T-helper 2 cell (primary cell): ENCODE measurements around the gene TRIM36.

ENCODE experiments used
- DNase-seq, 5 experiments: peaks; one replicate each; pipeline versions ENCODE4 v3.0.0 to v3.0.0-alpha.2; 2012 to 2022
- total RNA-seq, 2 donors: gene quantifications; one replicate each; lab custom pipeline; 2026; lab: John Stamatoyannopoulos, UW

Gene TRIM36, protein sequence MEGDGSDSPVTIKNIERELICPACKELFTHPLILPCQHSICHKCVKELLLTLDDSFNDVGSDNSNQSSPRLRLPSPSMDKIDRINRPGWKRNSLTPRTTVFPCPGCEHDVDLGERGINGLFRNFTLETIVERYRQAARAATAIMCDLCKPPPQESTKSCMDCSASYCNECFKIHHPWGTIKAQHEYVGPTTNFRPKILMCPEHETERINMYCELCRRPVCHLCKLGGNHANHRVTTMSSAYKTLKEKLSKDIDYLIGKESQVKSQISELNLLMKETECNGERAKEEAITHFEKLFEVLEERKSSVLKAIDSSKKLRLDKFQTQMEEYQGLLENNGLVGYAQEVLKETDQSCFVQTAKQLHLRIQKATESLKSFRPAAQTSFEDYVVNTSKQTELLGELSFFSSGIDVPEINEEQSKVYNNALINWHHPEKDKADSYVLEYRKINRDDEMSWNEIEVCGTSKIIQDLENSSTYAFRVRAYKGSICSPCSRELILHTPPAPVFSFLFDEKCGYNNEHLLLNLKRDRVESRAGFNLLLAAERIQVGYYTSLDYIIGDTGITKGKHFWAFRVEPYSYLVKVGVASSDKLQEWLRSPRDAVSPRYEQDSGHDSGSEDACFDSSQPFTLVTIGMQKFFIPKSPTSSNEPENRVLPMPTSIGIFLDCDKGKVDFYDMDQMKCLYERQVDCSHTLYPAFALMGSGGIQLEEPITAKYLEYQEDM
- total RNA-seq: 0.34 to 1.2 reads per million in 2 donors

GRCh38 chr5:115169487-115170133 is at the start of gene TRIM36:
TSS of gene TRIM36 (minus strand) at chr5:115169908. CDS start at chr5:115169634, 274 bp downstream.
- peak; percentile 76 to 88 (median 81) for DNase-seq

GRCh38 chr5:115214541-115214940 is 44.8 kb upstream of the TRIM36 start:
- DNase-seq: no peak

DNA sequence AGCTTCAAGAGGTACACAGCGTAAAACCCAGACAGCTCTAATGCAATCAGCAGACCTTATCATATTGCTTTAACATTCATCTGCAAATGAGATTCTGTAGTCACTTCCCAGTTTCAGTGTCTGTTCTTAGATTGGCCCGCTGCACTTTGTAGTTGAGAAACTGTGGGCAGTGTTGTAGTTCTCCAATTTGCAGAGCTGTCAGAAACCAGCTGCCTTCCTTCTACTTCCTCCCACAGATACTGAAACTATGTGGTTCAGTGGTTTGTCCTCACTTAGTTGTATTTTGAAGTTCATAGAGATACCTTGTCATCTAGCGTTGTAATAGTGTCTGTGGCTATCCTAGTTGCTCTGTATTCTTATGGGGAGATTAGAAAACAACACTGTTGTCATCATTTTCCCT is 39.6 kb upstream of the TRIM36 start:
- peak in 3 of 5 experiments; percentile 17 to 97 (median 26) for DNase-seq

DNA sequence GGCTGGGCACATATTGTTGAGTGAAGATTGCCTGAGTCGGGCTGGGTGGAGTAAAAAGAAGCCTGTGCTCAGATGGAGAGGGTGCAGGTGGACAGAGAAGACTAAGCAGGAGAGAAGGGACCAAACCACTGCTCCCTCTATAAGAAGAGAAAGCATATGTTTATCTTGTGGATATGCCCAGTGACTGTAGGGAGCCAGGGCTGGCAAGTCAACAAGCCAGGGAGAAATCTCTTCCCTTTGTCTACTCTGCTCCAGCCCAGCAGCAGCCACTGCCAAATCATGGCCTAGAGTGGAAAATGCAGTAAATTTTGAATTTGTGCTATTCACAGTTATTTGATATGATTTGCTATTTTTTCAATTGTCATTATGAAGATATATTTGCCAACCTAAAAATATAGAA is 33.2 kb upstream of the TRIM36 start:
- no peak for DNase-seq

- DNase-seq: no peak
Observed at GRCh38 chr5:115196161-115196560, 26.5 kb upstream of the TRIM36 start.

DNA sequence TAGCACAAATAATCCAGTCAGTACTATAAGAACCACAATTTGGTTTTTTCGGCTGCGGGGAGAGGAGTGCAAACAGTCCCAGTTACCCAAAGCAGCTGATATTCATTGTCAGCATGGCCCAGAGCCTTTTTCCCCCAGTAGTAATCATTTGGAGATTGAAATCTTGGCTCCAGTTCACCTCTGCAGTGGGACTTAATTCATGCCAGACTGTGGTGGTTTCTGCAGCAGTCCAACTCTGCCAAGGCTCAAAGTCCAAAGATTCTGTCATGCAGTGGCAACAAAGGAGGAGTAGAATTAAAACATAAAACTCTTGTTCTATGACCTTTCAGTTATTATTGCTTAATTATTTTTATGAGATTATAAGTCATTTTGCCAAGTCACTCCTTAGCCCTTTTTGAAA is 25.0 kb upstream of the TRIM36 start:
- DNase-seq: no peak

DNA sequence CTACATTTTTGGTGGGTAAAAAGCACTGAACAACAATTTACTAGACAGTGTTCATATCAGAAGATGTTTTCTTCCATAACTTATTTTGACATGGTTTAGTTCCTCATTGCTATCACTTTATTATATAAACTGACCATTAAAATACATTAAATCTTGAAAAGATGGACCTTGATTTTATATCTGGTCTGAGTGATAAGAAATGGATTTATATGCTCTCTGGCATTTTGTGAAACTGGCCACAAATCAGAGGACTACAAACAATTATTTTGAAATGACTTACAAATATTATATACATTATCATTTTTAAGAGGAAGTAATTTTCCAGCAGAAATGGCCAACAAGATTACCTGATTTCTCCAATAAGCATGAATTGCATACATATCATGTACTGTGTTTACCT is 23.6 kb upstream of the TRIM36 start:
- no peak for DNase-seq

- DNase-seq: no peak
Observed at GRCh38 chr5:115192098-115192497, 22.4 kb upstream of the TRIM36 start.

- DNase-seq: no peak
Observed at GRCh38 chr5:115191474-115192031, 21.8 kb upstream of the TRIM36 start.

GRCh38 chr5:115190388-115190787 is 20.7 kb upstream of the TRIM36 start:
- no peak for DNase-seq

DNA sequence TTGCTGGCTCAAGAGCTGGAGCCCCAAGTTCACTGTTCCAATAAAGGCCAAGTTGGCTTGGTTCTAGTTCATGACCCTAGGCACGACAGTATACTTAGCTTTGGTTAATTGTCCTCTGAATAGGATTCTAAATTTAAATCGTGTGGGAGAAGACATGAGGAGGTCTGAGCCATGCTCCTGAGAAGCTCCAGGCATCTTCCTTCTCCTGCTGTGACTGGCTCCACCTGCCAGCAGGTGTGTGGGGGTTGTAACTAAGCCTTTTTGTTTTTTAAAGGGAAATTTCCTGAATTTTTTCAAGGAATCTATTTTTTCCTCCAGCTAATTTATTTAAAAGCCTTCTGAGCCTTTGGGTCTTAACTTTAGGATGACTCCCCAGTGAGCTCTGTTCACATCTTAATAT is 20.2 kb upstream of the TRIM36 start:
- no peak for DNase-seq

DNA sequence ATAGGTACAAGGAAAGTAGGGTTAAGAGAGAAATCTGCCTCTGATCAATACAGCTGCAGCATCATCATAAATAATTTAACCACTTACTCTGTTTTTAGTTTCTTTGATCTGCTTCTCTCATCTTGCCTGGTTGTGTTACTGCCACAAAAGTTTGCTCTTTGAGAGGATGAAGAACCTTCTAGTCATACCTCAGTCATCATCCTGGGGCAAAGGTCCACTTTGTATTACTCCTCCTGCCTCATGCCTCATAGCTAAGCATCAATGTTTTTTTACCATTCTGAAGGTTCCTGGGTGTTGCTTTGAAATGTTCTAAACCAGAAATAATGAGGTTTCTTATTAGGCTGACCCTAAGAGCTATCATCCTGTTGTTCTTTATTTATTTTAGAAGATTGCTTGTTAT is 17.1 kb upstream of the TRIM36 start:
- no peak for DNase-seq

DNA sequence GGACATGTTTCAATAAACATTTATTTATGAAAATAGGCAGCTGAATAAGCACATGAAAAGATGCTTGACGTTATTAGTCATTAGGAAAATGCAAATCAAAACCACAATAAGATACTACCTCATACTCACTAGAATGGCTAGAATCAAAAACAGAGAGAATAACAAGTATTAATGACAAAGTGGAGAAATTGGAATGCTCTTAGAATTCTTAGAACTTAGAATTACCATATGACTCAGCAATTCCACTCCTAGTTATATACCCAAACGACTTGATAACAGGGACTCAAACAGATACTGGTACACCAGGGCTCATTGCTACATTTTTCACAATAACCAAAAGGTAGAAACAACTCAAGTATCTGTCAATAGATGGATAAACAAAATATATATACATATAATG is 15.1 kb upstream of the TRIM36 start:
- no peak for DNase-seq

DNA sequence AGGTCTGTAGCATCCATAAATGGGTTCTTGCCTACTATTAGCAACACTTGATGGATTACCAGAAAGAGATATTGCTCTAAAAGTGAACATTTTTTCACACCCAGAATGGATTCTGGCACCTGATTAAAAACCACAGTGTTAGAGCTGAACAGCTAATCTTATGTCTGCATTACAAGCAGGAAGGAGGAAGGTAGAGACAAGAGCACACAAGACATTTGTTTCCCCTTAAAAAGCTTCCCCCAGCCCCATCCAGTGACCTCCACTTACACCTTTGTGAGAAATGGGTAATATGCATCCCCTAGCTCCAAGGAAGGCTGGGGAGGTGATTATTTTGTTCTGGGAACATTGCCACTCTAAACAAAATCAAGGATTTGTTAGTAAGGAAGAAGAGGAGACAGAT is 12.0 kb upstream of the TRIM36 start:
- peak in 1 of 5 experiments; percentile 40 for DNase-seq

GRCh38 chr5:115180165-115180709 is 10.5 kb upstream of the TRIM36 start:
- DNase-seq: peak in 2 of 5 experiments; percentile 24 to 41

- no peak for DNase-seq
Observed at GRCh38 chr5:115179394-115180164, 9.9 kb upstream of the TRIM36 start.

DNA sequence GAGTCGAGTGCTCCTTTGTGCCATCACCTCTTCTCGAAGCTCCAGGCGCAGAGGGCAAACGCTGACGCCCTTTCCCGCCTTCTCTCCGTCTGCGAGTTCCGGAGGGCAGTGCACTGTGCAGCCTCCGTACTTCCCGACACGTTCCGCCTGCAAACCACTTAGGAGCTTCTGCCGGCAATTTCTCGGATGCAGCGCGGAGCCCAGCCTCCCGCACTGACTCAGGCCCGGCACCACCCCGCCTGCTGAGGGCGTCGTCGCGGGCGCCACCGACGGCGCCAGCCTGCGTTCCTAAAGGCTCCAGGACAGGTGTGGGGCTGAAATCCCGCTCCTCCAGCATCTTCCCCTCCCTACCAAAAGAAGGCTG is 9.3 kb upstream of the TRIM36 start:
- DNase-seq: no peak

DNA sequence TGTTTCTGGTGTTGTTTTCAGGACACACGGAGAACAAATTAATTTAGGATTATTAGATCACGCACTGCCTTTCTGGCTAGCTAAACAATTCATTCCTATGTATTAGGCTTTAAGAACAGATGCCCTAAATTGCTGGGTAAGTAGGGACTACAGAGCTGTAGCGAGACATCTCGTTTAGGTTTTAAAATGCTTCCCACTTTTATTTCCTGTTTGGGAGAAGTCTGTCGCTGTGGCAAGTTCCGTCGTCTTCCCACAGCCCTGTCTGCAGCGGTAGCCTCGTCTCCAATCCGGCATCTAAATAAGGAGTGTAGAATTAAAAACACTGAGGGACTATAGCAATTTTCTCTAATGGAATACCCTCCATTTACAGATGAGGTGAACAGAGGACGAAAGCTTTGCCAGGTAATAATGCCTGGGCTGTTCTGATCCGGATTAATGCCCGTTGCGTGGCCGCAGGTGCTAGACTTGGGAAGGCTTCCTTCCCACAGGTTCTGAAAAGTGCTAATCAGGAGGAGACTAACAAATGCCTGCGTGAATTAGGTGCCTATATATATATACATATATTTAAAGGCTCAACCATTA is 1.3 kb upstream of the TRIM36 start:
- DNase-seq: no peak

DNA sequence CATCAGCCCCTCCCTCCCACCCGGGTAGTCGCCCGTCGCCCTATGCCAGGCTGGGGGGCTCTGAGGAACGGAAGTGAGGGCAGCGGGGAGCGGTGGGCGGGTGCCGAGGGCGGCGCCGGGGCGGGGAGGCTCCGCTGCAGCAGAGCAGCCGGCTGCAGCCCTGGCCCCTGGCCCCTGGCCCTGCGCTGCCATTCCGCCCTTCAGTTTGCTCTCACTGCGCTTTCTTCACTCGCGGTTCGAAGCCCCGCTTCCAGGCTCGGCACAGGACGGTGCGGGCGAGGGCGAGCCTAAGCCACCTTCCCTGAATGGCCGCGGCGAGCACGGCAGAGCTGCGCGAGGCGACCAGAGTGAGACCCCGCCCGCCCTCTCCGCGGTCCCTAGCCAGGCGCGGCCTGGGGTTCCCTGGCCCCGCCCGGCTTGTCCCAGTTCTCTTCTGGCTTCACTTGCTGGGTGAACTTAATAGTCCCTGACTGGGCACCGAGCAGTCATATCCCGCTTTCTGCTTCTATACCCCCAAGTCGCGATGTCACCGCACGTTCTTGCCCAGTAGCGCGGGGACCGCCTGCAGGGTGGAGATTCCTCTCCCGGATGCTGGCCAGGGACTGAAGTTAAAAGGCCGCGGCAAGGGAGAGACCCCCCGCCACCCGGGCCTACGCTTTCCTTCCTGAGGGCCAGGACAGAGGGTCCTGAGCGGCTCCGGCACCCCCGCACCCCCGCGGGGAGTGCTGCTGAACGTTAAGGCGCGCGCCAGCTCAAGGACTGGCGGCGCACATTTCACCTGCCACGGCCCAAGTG is 623 bp upstream of the TRIM36 start:
- DNase-seq: no peak

DNA sequence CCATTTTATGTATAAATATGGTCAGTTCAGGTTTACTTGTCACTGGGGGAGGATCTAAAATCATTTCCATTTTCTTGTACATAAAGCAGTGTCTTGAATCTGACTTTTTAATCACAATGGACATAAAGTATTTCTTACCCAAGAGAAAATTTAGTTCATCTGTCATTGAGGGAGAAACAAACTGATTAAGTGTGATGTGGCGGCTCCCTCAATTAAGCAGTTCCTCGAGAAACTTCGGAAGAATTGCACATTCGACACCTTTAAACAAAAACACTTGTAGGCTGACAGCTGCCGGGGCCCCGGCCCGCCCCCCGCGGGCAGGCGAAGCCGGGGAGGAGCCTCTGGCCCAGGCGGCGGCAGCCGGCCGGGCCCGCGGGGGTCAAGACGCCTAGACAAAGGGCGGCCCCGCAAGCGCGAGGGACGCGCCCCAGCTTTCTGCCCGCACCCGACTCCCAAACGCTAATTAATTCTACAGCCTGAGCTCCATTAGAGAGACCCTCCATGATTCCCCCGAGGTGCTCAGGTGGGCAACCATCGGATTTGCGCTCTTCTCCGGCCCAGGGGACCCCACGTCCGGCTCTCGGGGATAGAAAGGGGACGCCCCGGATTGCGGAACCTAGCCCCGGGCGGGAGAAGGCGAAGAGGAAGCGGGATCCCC is 750 bp downstream of the TRIM36 start:
- DNase-seq: no peak
